Fibroblast of skin of left quadriceps (primary cell): ENCODE data around the gene ADCY2.

Experiments used
- DNase-seq, 2 experiments: peaks; one replicate each; pipeline ENCODE4 v3.0.0-alpha.2; 2013; ENCODE audit warnings: low read depth in 2 of 2

The ADCY2 gene

GRCh38 chr5:7437836-7438235 is 41.9 kb downstream of the ADCY2 start:
- DNase-seq, result no peak

GRCh38 chr5:7445068-7445467 is 49.1 kb downstream of the ADCY2 start:
- DNase-seq, result no peak

- no peak for DNase-seq
These were observed 49.9 kb downstream of the ADCY2 start for GRCh38 chr5:7445831-7446230.

- no peak for DNase-seq
These were observed 51.0 kb downstream of the ADCY2 start for GRCh38 chr5:7446913-7447312.

- DNase-seq, result no peak
These were observed 58.0 kb downstream of the ADCY2 start for GRCh38 chr5:7453947-7454346.

GRCh38 chr5:7456206-7456605 is 60.3 kb downstream of the ADCY2 start:
- DNase-seq, result no peak

GRCh38 chr5:7461371-7461770 is 65.4 kb downstream of the ADCY2 start:
- DNase-seq, result no peak

GRCh38 chr5:7462758-7463157 is 66.8 kb downstream of the ADCY2 start:
- DNase-seq, result no peak

- no peak for DNase-seq
These were observed 68.2 kb downstream of the ADCY2 start for GRCh38 chr5:7464182-7464581.

- DNase-seq, result no peak
These were observed 71.2 kb downstream of the ADCY2 start for GRCh38 chr5:7467179-7467578.

- DNase-seq, result no peak
These were observed 72.8 kb downstream of the ADCY2 start for GRCh38 chr5:7468742-7469141.

- no peak for DNase-seq
These were observed 75.8 kb downstream of the ADCY2 start for GRCh38 chr5:7471710-7472109.

GRCh38 chr5:7473115-7473514 is 77.2 kb downstream of the ADCY2 start:
- no peak for DNase-seq

- no peak for DNase-seq
These were observed 77.8 kb downstream of the ADCY2 start for GRCh38 chr5:7473668-7474215.

- no peak for DNase-seq
These were observed 79.0 kb downstream of the ADCY2 start for GRCh38 chr5:7474821-7475403.

- DNase-seq, result no peak
These were observed 82.5 kb downstream of the ADCY2 start for GRCh38 chr5:7478459-7478858.

GRCh38 chr5:7488734-7489133 is 92.8 kb downstream of the ADCY2 start:
- DNase-seq, result no peak

- DNase-seq, result no peak
These were observed 96.4 kb downstream of the ADCY2 start for GRCh38 chr5:7492371-7492770.

- no peak for DNase-seq
These were observed 97.1 kb downstream of the ADCY2 start for GRCh38 chr5:7493081-7493480.

- DNase-seq, result no peak
These were observed 97.7 kb downstream of the ADCY2 start for GRCh38 chr5:7493622-7494021.

GRCh38 chr5:7494481-7495130 is 98.7 kb downstream of the ADCY2 start:
- DNase-seq, result no peak

GRCh38 chr5:7495131-7495517 is 99.2 kb downstream of the ADCY2 start:
- no peak for DNase-seq

GRCh38 chr5:7500256-7500655 is 104.3 kb downstream of the ADCY2 start:
- DNase-seq, result no peak

GRCh38 chr5:7501061-7501460 is 105.1 kb downstream of the ADCY2 start:
- DNase-seq, result no peak
